Calu3 (cell line): ENCODE results near the gene CRELD2. TPM values are rescaled to one million over a fixed set of nuclear protein-coding genes. Genes with fewer than 3 reads are reported as not detected.

ENCODE experiments used
- BruUV-seq: library from RNA; stranded (reverse); fragments of 400-500 nt; replicated peaks from 2 replicates; lab custom pipeline; 2021; lab: Mats Ljungman, UMichigan
- CTCF ChIA-PET: fragments of 300-600 bp; sonication (Branson Sonifier 250); formaldehyde crosslinking; loops from one replicate; lab custom pipeline; 2022; ENCODE audit warnings: antibody characterized with exemption; lab: Charles Lee
- DNase-seq: peaks from one replicate; pipeline ENCODE4 v3.0.0; 2022
- H3K27ac Mint-ChIP-seq: one replicate; pipeline ENCODE4 v1.8.0; 2022; ENCODE audit warnings: mixed read lengths; ENCODE audit not compliant: unreplicated experiment
- H3K27me3 Mint-ChIP-seq: one replicate; pipeline ENCODE4 v1.8.0; 2022; ENCODE audit warnings: mixed read lengths; ENCODE audit not compliant: unreplicated experiment
- H3K36me3 Mint-ChIP-seq: one replicate; pipeline ENCODE4 v1.8.0; 2022; ENCODE audit warnings: mild to moderate bottlenecking, moderate library complexity, mixed read lengths; ENCODE audit not compliant: insufficient read depth, unreplicated experiment
- H3K4me1 Mint-ChIP-seq: one replicate; pipeline ENCODE4 v1.8.0; 2022; ENCODE audit warnings: mild to moderate bottlenecking, low read depth, mixed read lengths; ENCODE audit not compliant: unreplicated experiment
- H3K4me3 Mint-ChIP-seq: one replicate; pipeline ENCODE4 v1.8.0; 2022; ENCODE audit warnings: mild to moderate bottlenecking, low read depth, moderate library complexity, mixed read lengths; ENCODE audit not compliant: unreplicated experiment
- H3K9me3 Mint-ChIP-seq: one replicate; pipeline ENCODE4 v1.8.0; 2022; ENCODE audit warnings: low read depth, mixed read lengths; ENCODE audit not compliant: unreplicated experiment
- CTCF ChIP-seq: fragments of 200-600 bp; IDR thresholded peaks from one replicate; pipeline ENCODE4 v1.8.0; 2022; ENCODE audit warnings: antibody characterized with exemption; ENCODE audit not compliant: unreplicated experiment
- intact Hi-C: fragments of 100-400 bp; cut with micrococcal nuclease; formaldehyde crosslinking; loops from one replicate; pipeline ENCODE4 v1.10.0; 2022; ENCODE audit not compliant: unreplicated experiment
- total RNA-seq: library from RNA; stranded (reverse); gene quantifications from 2 replicates; pipeline ENCODE4 v1.2.3, GENCODE V29; 2022

CRELD2 gene
- total RNA-seq, 1 experiment from 2014 or later: 64.6 TPM

DNA sequence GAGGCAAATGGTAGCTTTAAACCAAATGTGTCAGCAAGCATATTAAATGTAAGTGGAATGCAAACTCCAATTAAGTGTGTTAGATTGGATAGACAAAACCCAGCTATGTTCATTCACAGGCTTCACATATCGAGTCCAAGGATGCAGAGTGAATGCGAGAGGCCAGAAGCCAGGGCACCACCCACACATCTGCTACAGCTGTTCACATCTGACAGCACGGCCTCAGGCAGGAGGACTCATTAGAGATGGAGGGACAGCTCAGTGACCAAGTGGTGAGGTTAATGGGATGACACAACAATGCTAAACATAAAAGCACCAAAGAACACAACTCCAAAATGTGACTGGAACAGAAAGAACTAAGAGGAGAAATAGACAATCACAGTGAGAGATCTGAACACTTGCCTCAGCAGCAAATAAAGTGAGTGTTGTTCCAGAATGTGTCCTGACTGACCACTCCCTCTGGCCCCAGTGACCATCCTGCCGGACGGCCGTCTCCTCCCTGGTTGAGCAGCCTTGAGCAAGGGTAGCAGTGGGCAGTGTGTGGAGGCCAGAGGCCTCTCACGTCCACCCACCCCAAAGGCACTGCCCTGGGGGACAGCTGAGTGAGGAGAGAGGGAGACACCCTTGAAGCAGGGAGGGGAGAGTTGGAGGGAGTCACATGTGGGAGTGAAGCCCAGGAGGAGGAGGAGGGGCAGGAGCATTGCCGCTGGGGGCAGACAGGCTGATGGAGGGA is 23.9 kb upstream of the CRELD2 start:
- no peak for DNase-seq
- Mint-ChIP-seq H3K4me3 (no peak overlapping the region), H3K9me3 (no peaks in the 10 kb centered on the region), H3K4me1 (no peaks in the 10 kb centered on the region), H3K27ac (no peak overlapping the region), H3K27me3 (no peaks in the 10 kb centered on the region), H3K36me3 (peaks cover 62% of the 10 kb centered on the region)
- CTCF ChIA-PET: no interaction called here
- no TSS peak for BruUV-seq
- intact Hi-C loops: no loop called here
- TF ChIP-seq CTCF: no peak

GRCh38 chr22:49896201-49896600 is 22.2 kb upstream of the CRELD2 start:
- Mint-ChIP-seq H3K9me3 (no peaks in the 10 kb centered on the region), H3K4me1 (no peaks in the 10 kb centered on the region), H3K27ac (no peak overlapping the region), H3K27me3 (no peaks in the 10 kb centered on the region), H3K36me3 (peaks cover 60% of the 10 kb centered on the region), H3K4me3 (no peak overlapping the region)
- no TSS peak for BruUV-seq
- no peak for DNase-seq
- no peak for TF ChIP-seq CTCF
- CTCF ChIA-PET: no interaction called here
- intact Hi-C loops: no loop called here

GRCh38 chr22:49897015-49897684 is 21.3 kb upstream of the CRELD2 start:
- H3K27ac Mint-ChIP-seq: no peak overlapping the region
- intact Hi-C loops: no loop called here
- TF ChIP-seq CTCF: no peak
- CTCF ChIA-PET: interaction anchor here (0.7 kb wide), 1 partner anchor 12 kb away, joined by 5 read pairs; no protein-coding TSS in a partner anchor
- no peaks in the 10 kb centered on the region for H3K9me3 Mint-ChIP-seq
- H3K36me3 Mint-ChIP-seq: peaks cover 60% of the 10 kb centered on the region
- no peaks in the 10 kb centered on the region for H3K27me3 Mint-ChIP-seq
- H3K4me3 Mint-ChIP-seq: no peak overlapping the region
- DNase-seq: no peak
- BruUV-seq: no TSS peak
- H3K4me1 Mint-ChIP-seq: no peaks in the 10 kb centered on the region

DNA sequence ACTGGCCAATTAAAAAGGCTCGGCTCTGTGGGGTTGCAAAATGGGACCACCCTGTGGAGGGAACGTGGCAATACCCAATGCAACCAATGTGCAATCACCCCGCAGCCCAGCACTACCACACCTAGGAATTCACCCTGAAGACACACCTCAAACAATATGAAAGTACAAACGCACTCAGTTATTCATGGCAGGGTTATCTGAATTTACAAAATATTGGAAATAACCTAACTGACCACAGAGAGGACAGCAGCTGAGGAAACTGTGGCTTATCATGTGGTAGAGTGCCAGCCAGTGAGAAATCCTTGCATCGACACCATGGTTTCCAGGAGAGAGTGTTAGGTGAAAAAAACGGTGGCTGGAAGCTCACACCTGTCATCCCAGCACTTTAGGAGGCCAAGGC is 18.9 kb upstream of the CRELD2 start:
- peaks cover 68% of the 10 kb centered on the region for H3K36me3 Mint-ChIP-seq
- CTCF ChIA-PET: interaction anchor here (0.7 kb wide), 1 partner anchor 382 kb away, joined by 4 read pairs; no protein-coding TSS in a partner anchor
- intact Hi-C loops: no loop called here
- no peak for DNase-seq
- BruUV-seq: no TSS peak
- H3K4me1 Mint-ChIP-seq: no peaks in the 10 kb centered on the region
- no peak for TF ChIP-seq CTCF
- H3K9me3 Mint-ChIP-seq: no peaks in the 10 kb centered on the region
- no peak overlapping the region for H3K4me3 Mint-ChIP-seq
- no peaks in the 10 kb centered on the region for H3K27me3 Mint-ChIP-seq
- H3K27ac Mint-ChIP-seq: no peak overlapping the region
